B cell (primary cell): ENCODE results near the gene MYCBPAP.

Experiments used
- CTCF ChIP-seq: fragments of 200-600 bp; IDR thresholded peaks from one replicate; pipeline ENCODE4 v1.8.0; 2022; ENCODE audit warnings: antibody characterized with exemption, mild to moderate bottlenecking
- EZH2 ChIP-seq: IDR thresholded peaks from 2 replicates; pipeline ENCODE4 v1.6.1; 2012; ENCODE audit warnings: borderline replicate concordance, low read depth, mild to moderate bottlenecking, moderate library complexity, low read length; ENCODE audit not compliant: insufficient read depth, poor library complexity, severe bottlenecking

- no peak for TF ChIP-seq CTCF
- no peak for TF ChIP-seq EZH2
Measured at GRCh38 chr17:50517504-50518383, 9.5 kb downstream of the MYCBPAP start.
